Activated B cell treated with CpG ODN at 0.5 μM for 24 hours (primary cell): ENCODE results near the gene MEG3. TPM values are rescaled to one million over a fixed set of nuclear protein-coding genes. Genes with fewer than 3 reads are reported as not detected.

ENCODE experiments used
- ATAC-seq: fragments of 200-7000 bp; cut with Tn5 transposase; one replicate; pipeline ENCODE4 v1.10.0; 2021; ENCODE audit warnings: low read depth, mild to moderate bottlenecking, moderate library complexity
- CTCF ChIA-PET: fragments of 350-600 bp; sonication (Branson Sonifier 250); formaldehyde crosslinking; loops from one replicate; lab custom pipeline; 2021; ENCODE audit warnings: antibody characterized with exemption; lab: Charles Lee
- POLR2A ChIA-PET: fragments of 350-600 bp; sonication (Branson Sonifier 250); formaldehyde crosslinking; loops from one replicate; lab custom pipeline; 2021; ENCODE audit warnings: antibody characterized with exemption; lab: Charles Lee
- DNase-seq: peaks from one replicate; pipeline ENCODE4 v3.0.0; 2022
- H3K27ac Mint-ChIP-seq: one replicate; pipeline ENCODE4 v1.8.0; 2020; ENCODE audit warnings: mixed read lengths
- H3K27me3 Mint-ChIP-seq: one replicate; pipeline ENCODE4 v1.8.0; 2021; ENCODE audit warnings: mixed read lengths
- H3K36me3 Mint-ChIP-seq: one replicate; pipeline ENCODE4 v1.8.0; 2021; ENCODE audit warnings: low read depth, mixed read lengths
- H3K4me1 Mint-ChIP-seq: one replicate; pipeline ENCODE4 v1.8.0; 2021; ENCODE audit warnings: mixed read lengths
- H3K4me3 Mint-ChIP-seq: one replicate; pipeline ENCODE4 v1.8.0; 2020; ENCODE audit warnings: mild to moderate bottlenecking, mixed read lengths
- H3K9me3 Mint-ChIP-seq: one replicate; pipeline ENCODE4 v1.8.0; 2020; ENCODE audit warnings: mixed read lengths
- CTCF ChIP-seq: fragments of 200-600 bp; IDR thresholded peaks from one replicate; pipeline ENCODE4 v1.8.0; 2022; ENCODE audit warnings: antibody characterized with exemption, mild to moderate bottlenecking
- intact Hi-C: fragments of 100-400 bp; cut with micrococcal nuclease; formaldehyde crosslinking; loops from one replicate; pipeline ENCODE4 v1.15.1; 2024
- total RNA-seq: library from RNA; stranded (reverse); gene quantifications from 2 replicates; pipeline ENCODE4 v1.2.3, GENCODE V29; 2022

MEG3 gene
- total RNA-seq, 1 donor from 2014 or later = not detected

- DNase-seq (no peak), ATAC-seq (no peak)
- POLR2A ChIA-PET = no interaction called here
- H3K27me3 Mint-ChIP-seq = no peaks in the 10 kb centered on the region
- peaks cover 2% of the 10 kb centered on the region for H3K9me3 Mint-ChIP-seq
- H3K36me3 Mint-ChIP-seq = no peaks in the 10 kb centered on the region
- H3K27ac Mint-ChIP-seq = no peak overlapping the region
- TF ChIP-seq CTCF = no peak
- CTCF ChIA-PET = no interaction called here
- H3K4me1 Mint-ChIP-seq = no peaks in the 10 kb centered on the region
- no peak overlapping the region for H3K4me3 Mint-ChIP-seq
- intact Hi-C loops = no loop called here
Measured at GRCh38 chr14:100803676-100804075, 22.2 kb upstream of the MEG3 start.

DNA sequence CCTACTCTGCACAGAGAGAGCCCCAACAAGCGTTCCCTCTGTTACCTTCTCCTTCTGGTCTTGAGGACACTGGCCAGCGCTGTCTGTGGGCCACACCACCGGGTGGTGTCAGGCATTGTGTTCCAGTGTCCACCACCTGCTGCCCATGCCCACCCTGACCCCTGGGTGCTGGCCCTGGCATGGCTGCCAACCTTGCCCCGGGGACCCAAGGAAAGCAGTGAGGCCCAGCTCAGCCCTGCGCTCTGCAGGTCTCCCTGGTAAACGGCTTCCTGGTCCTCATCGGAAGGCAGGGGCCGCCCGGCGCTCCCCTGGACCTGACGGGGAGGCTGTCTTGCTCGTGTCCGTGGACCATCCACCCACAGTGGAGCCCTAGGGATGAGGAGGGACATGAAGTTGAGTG lies 21.8 kb upstream of the MEG3 start:
- H3K4me3 Mint-ChIP-seq = no peak overlapping the region
- no peaks in the 10 kb centered on the region for H3K36me3 Mint-ChIP-seq
- H3K27ac Mint-ChIP-seq = no peak overlapping the region
- intact Hi-C loops = no loop called here
- no peak for TF ChIP-seq CTCF
- H3K4me1 Mint-ChIP-seq = no peaks in the 10 kb centered on the region
- ChIA-PET CTCF (no interaction called here), POLR2A (no interaction called here)
- DNase-seq (no peak), ATAC-seq (no peak)
- no peaks in the 10 kb centered on the region for H3K27me3 Mint-ChIP-seq
- peaks cover 4% of the 10 kb centered on the region for H3K9me3 Mint-ChIP-seq

GRCh38 chr14:100804558-100805309 lies 21.2 kb upstream of the MEG3 start:
- Mint-ChIP-seq H3K27ac (no peak overlapping the region), H3K4me3 (no peak overlapping the region), H3K4me1 (no peaks in the 10 kb centered on the region), H3K27me3 (no peaks in the 10 kb centered on the region), H3K9me3 (peaks cover 5% of the 10 kb centered on the region), H3K36me3 (no peaks in the 10 kb centered on the region)
- no peak for TF ChIP-seq CTCF
- ChIA-PET CTCF (no interaction called here), POLR2A (no interaction called here)
- DNase-seq (no peak), ATAC-seq (no peak)
- intact Hi-C loops = no loop called here

DNA sequence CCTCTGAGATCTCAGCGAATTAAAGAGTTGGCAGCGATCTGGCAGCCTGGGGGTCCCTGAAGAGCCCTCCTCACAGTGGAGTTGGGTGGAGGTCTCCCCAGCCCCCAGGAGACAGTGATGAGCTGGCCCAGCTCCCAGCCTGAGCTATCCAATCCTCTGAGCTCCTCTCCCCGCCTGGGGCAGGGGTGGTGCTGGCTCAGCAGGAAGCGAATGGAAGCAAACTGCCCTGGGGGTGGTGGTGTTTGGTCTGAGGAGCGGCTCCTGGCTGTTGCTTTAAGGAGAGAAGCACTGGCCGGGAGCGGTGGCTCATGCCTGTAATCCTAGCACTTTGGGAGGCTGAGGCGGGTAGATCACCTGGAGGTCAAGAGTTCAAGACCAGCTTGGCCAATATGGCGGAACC lies 19.5 kb upstream of the MEG3 start:
- Mint-ChIP-seq H3K4me3 (no peak overlapping the region), H3K27ac (no peak overlapping the region), H3K4me1 (no peaks in the 10 kb centered on the region), H3K36me3 (no peaks in the 10 kb centered on the region), H3K9me3 (peaks cover 10% of the 10 kb centered on the region), H3K27me3 (no peaks in the 10 kb centered on the region)
- intact Hi-C loops = no loop called here
- no peak for DNase-seq
- ATAC-seq = no peak
- ChIA-PET CTCF (no interaction called here), POLR2A (no interaction called here)
- TF ChIP-seq CTCF = no peak

- POLR2A ChIA-PET = no interaction called here
- no peaks in the 10 kb centered on the region for H3K4me1 Mint-ChIP-seq
- no peak for TF ChIP-seq CTCF
- DNase-seq = no peak
- peaks cover 10% of the 10 kb centered on the region for H3K9me3 Mint-ChIP-seq
- H3K27ac Mint-ChIP-seq = no peak overlapping the region
- no peak for ATAC-seq
- CTCF ChIA-PET = no interaction called here
- H3K36me3 Mint-ChIP-seq = no peaks in the 10 kb centered on the region
- no peak overlapping the region for H3K4me3 Mint-ChIP-seq
- intact Hi-C loops = no loop called here
- no peaks in the 10 kb centered on the region for H3K27me3 Mint-ChIP-seq
Measured at GRCh38 chr14:100807496-100807895, 18.4 kb upstream of the MEG3 start.
